OCI-LY1 (cell line): ENCODE measurements around the gene C1orf116.

Source experiments
- H2AFZ ChIP-seq: fragments of 200-600 bp; sonication (generic), shearing (Covaris generic); 2 replicates; pipeline ENCODE4 v1.6.0; 2014; ENCODE audit warnings: antibody characterized with exemption, mild to moderate bottlenecking, low read length
- H3F3A ChIP-seq: fragments of 200-600 bp; sonication (generic), shearing (Covaris generic); 2 replicates; pipeline ENCODE4 v1.6.0; 2014; ENCODE audit warnings: mild to moderate bottlenecking, antibody characterized with exemption, low read length, moderate library complexity; ENCODE audit not compliant: insufficient read depth
- H3K27ac ChIP-seq: fragments of 200-600 bp; sonication (generic); 2 replicates; pipeline ENCODE4 v1.5.1; 2014; ENCODE audit warnings: low read length, mixed run types, mild to moderate bottlenecking, low read depth; ENCODE audit not compliant: poor library complexity, severe bottlenecking
- H3K27me3 ChIP-seq: fragments of 200-600 bp; sonication (generic); 2 replicates; pipeline ENCODE4 v1.6.0; 2014; ENCODE audit warnings: antibody characterized with exemption, mild to moderate bottlenecking, low read length, moderate library complexity; ENCODE audit not compliant: insufficient read depth
- H3K36me3 ChIP-seq: fragments of 200-600 bp; sonication (generic); 2 replicates; pipeline ENCODE4 v1.6.1; 2014; ENCODE audit warnings: mild to moderate bottlenecking, antibody characterized with exemption, low read length, moderate library complexity, mixed read lengths; ENCODE audit not compliant: insufficient read depth
- H3K4me1 ChIP-seq: fragments of 200-600 bp; sonication (generic); 2 replicates; pipeline ENCODE4 v1.5.1; 2014; ENCODE audit warnings: mild to moderate bottlenecking, low read length, moderate library complexity; ENCODE audit not compliant: insufficient read depth, severe bottlenecking
- H3K4me2 ChIP-seq: fragments of 200-600 bp; sonication (generic), shearing (Covaris generic); 2 replicates; pipeline ENCODE4 v1.6.1; 2014; ENCODE audit warnings: low read length
- H3K4me3 ChIP-seq: fragments of 200-600 bp; sonication (generic); 2 replicates; pipeline ENCODE4 v1.5.1; 2014; ENCODE audit warnings: low read length, low read depth, mild to moderate bottlenecking, mixed read lengths; ENCODE audit not compliant: poor library complexity, severe bottlenecking
- H3K79me2 ChIP-seq: fragments of 200-600 bp; shearing (Covaris generic); 2 replicates; pipeline ENCODE4 v1.6.1; 2016; ENCODE audit warnings: mixed run types, low read length, mixed read lengths; ENCODE audit not compliant: insufficient read depth
- H3K9ac ChIP-seq: fragments of 200-600 bp; sonication (generic), shearing (Covaris generic); 2 replicates; pipeline ENCODE4 v1.6.1; 2014; ENCODE audit warnings: mild to moderate bottlenecking, low read length, mixed read lengths
- H3K9me2 ChIP-seq: fragments of 200-600 bp; sonication (generic), shearing (Covaris generic); 2 replicates; pipeline ENCODE4 v1.6.1; 2014; ENCODE audit warnings: low read depth, mild to moderate bottlenecking, low read length, mixed read lengths
- H3K9me3 ChIP-seq: fragments of 200-600 bp; shearing (Covaris generic); 2 replicates; pipeline ENCODE4 v1.6.1; 2014; ENCODE audit warnings: low read length, mixed read lengths
- H4K20me1 ChIP-seq: fragments of 200-600 bp; sonication (generic), shearing (Covaris generic); 2 replicates; pipeline ENCODE4 v1.6.0; 2016; ENCODE audit warnings: mild to moderate bottlenecking, low read length; ENCODE audit not compliant: insufficient read depth
- EZH2 ChIP-seq: fragments of 200-600 bp; sonication (generic), shearing (Covaris generic); IDR thresholded peaks from 2 replicates; pipeline ENCODE4 v1.8.0; 2017; ENCODE audit warnings: borderline replicate concordance, mixed run types, mild to moderate bottlenecking, antibody characterized with exemption, low read length, moderate library complexity, mixed read lengths
- TF ChIP-seq, protein P1 (sequence below): fragments of 200-600 bp; sonication (generic), shearing (Covaris generic); IDR thresholded peaks from 2 replicates; pipeline ENCODE4 v1.5.1; 2017; ENCODE audit warnings: mild to moderate bottlenecking, antibody characterized with exemption, low read length, moderate library complexity, mixed read lengths

C1orf116 gene

DNA sequence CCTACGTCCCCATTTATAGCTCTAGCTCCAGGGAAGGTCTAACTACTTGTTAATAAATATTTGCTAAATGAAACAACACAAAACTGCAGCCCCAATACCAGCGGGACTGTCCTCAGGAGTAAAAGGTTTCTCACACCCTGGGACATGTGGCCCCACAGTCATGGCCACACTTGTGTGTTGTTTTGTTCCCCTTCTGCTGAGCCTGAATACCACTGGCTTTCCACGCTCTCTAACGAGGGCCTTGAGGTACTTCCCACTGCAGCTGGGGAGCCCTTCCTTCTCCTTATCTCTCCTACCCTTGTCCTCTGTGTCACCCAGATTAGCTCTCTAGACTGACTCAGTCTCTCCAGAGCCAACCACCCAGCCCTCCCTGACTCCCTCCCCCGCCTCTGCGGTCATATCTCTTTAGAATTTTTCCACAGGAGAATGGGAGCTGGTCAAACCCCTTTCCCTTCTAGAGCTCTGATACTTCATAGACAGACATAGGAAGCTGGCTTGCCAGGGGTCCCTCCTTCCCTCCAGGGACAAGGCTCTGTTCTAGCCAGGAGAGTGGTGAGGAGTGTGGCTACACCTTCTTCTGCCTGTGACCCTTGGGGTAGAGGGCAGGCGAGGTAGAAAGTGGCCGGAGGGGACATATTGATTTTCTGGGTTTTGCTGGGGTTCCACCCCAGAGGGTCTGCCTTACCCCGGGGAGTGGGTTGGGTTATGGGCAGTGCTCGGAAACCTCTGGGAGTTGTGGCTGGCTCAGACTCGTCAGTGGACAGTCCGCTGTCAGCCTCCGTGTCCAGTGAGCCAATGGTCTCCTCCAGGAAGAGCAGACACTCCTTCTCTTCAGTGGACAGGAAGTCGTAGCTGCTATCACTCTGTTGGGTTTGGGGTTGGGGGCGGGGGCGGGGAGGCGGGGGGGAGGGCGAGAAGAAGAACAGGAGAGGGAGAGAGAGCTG lies 8.1 kb downstream of the C1orf116 start:
- H3F3A ChIP-seq = no peaks in the 10 kb centered on the region
- no peak overlapping the region for H3K4me2 ChIP-seq
- no peaks in the 10 kb centered on the region for H3K4me1 ChIP-seq
- TF ChIP-seq, protein P1, sequence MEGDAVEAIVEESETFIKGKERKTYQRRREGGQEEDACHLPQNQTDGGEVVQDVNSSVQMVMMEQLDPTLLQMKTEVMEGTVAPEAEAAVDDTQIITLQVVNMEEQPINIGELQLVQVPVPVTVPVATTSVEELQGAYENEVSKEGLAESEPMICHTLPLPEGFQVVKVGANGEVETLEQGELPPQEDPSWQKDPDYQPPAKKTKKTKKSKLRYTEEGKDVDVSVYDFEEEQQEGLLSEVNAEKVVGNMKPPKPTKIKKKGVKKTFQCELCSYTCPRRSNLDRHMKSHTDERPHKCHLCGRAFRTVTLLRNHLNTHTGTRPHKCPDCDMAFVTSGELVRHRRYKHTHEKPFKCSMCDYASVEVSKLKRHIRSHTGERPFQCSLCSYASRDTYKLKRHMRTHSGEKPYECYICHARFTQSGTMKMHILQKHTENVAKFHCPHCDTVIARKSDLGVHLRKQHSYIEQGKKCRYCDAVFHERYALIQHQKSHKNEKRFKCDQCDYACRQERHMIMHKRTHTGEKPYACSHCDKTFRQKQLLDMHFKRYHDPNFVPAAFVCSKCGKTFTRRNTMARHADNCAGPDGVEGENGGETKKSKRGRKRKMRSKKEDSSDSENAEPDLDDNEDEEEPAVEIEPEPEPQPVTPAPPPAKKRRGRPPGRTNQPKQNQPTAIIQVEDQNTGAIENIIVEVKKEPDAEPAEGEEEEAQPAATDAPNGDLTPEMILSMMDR = no peak
- TF ChIP-seq EZH2 = no peak
- H3K4me3 ChIP-seq = no peak overlapping the region
- no peaks in the 10 kb centered on the region for H3K27me3 ChIP-seq
- no peaks in the 10 kb centered on the region for H3K9me2 ChIP-seq
- H3K9ac ChIP-seq = no peak overlapping the region
- no peaks in the 10 kb centered on the region for H3K9me3 ChIP-seq
- no peak overlapping the region for H3K27ac ChIP-seq
- H3K36me3 ChIP-seq = no peaks in the 10 kb centered on the region
- H3K79me2 ChIP-seq = no peaks in the 10 kb centered on the region
- no peaks in the 10 kb centered on the region for H4K20me1 ChIP-seq
- no peak overlapping the region for H2AFZ ChIP-seq

- Histone ChIP-seq H3K9me2 (no peaks in the 10 kb centered on the region), H3K36me3 (no peaks in the 10 kb centered on the region), H3K27ac (no peak overlapping the region), H3F3A (no peaks in the 10 kb centered on the region), H3K4me3 (no peak overlapping the region), H3K27me3 (no peaks in the 10 kb centered on the region), H3K9me3 (no peaks in the 10 kb centered on the region), H2AFZ (no peak overlapping the region), H3K79me2 (no peaks in the 10 kb centered on the region), H3K4me1 (no peaks in the 10 kb centered on the region), H3K4me2 (no peak overlapping the region), H3K9ac (no peak overlapping the region), H4K20me1 (no peaks in the 10 kb centered on the region)
- TF ChIP-seq EZH2 = no peak
- TF ChIP-seq, protein P1 = no peak
Observed at GRCh38 chr1:207022996-207023679, 9.4 kb downstream of the C1orf116 start.

DNA sequence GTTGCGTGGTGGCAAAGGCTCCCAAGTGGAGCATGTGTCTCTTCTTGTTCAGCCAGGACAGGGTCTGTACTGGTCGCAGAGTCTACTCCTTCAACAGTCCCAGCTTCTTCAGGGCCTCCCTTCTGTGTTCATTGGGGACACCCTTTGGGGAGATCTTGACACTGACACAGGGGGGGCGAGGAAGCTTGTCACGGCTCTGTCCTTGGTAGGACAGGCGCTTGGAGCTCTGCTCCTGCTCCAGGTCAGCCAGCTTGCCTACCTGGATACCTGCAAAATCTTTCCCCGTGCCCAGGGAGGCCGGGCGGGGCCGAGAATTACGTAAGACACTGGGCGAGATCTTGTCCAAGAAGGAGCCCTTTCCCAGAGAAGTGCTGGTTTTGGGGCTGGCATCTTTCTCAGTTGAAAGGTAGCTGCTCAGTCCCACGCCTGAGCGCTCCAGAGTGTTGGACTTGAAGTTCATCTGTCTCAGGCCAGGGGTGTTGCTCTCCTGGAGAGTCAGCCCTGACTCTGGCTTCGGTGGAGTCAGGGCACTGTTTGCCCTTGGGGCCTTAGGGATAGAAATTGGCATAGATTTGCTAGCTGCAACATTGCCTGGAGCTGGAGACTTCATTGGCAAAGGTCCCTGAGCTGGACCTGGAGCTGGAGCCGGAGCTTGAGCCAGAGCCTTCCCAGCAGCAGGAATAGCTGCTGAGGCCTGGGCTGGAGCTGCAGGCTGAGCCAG lies 10.5 kb downstream of the C1orf116 start:
- H4K20me1 ChIP-seq = no peaks in the 10 kb centered on the region
- H3K4me2 ChIP-seq = no peak overlapping the region
- no peaks in the 10 kb centered on the region for H3F3A ChIP-seq
- TF ChIP-seq, protein P1 = no peak
- no peak for TF ChIP-seq EZH2
- H3K9ac ChIP-seq = no peak overlapping the region
- H3K36me3 ChIP-seq = no peaks in the 10 kb centered on the region
- no peak overlapping the region for H3K4me3 ChIP-seq
- no peaks in the 10 kb centered on the region for H3K9me2 ChIP-seq
- no peaks in the 10 kb centered on the region for H3K27me3 ChIP-seq
- H3K9me3 ChIP-seq = no peaks in the 10 kb centered on the region
- no peak overlapping the region for H2AFZ ChIP-seq
- H3K4me1 ChIP-seq = no peaks in the 10 kb centered on the region
- no peak overlapping the region for H3K27ac ChIP-seq
- no peaks in the 10 kb centered on the region for H3K79me2 ChIP-seq
